OCI-LY1 (cell line): ENCODE measurements around the gene VPREB1.

Experiments used
- CTCF ChIP-seq: fragments of 200-600 bp; sonication (generic), shearing (Covaris generic); IDR thresholded peaks from 2 replicates; pipeline ENCODE4 v1.5.1; 2017; ENCODE audit warnings: mild to moderate bottlenecking, antibody characterized with exemption, low read length, moderate library complexity, mixed read lengths
- EZH2 ChIP-seq: fragments of 200-600 bp; sonication (generic), shearing (Covaris generic); IDR thresholded peaks from 2 replicates; pipeline ENCODE4 v1.8.0; 2017; ENCODE audit warnings: borderline replicate concordance, mixed run types, mild to moderate bottlenecking, antibody characterized with exemption, low read length, moderate library complexity, mixed read lengths

- TF ChIP-seq CTCF (peak; percentile 95), EZH2 (no peak)
Measured at GRCh38 chr22:22207845-22208564, 36.6 kb upstream of the VPREB1 start.
